ENCODE measurements around the gene PARD3. TPM values are rescaled to one million over a fixed set of nuclear protein-coding genes. Genes with fewer than 3 reads are reported as not detected.

Gene PARD3
- total RNA-seq, 1 experiment from 2014 or later, result 154 TPM

DNA sequence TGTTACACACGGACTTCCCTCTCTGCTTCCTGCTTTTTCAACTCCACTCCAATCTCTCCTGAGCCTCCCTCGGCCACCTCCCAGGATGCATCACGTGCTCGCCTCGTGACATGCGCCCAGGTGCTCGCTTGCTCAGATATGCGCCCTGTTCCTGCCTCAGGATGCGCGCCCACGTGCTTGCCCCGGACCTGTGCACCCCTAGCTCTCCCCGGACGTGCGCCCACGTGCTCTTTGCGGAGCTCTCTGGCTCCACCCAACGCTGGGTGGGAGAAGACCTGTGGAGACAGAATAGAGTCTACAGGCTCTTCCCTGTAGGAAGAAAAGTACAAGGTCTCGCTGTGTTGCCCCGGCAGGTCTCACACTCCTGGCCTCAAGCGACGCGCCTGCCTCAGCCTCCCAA, 23.1 kb downstream of the PARD3 start:
- ChIA-PET CTCF (no interaction called here), POLR2A (ENCODE audit: unreplicated experiment) (interaction anchor here (0.6 kb wide), 1 partner anchor 1651 kb away, joined by 3 read pairs; no protein-coding TSS in a partner anchor)
- Histone ChIP-seq H3F3A (ENCODE audit: low read length, unreplicated experiment) (no peaks in the 10 kb centered on the region), H3K27ac (ENCODE audit: low read length) (no peak overlapping the region), H2AFZ (ENCODE audit: low read length) (no peak overlapping the region), H3K9ac (ENCODE audit: low read length) (no peak overlapping the region), H4K20me1 (ENCODE audit: low read length) (peaks cover 13% of the 10 kb centered on the region; the same call in 1 of the 2 replicates), H3K27me3 (ENCODE audit: low read length) (no peaks in the 10 kb centered on the region), H3K36me3 (ENCODE audit: low read depth, low read length) (peaks cover 15% of the 10 kb centered on the region), H3K4me2 (ENCODE audit: low read length) (no peak overlapping the region), H3K4me1 (ENCODE audit: insufficient read depth, low read length) (no peaks in the 10 kb centered on the region), H3K9me2 (replicated peaks; ENCODE audit: low read length) (no peaks in the 10 kb centered on the region), H3K9me3 (ENCODE audit: low read length) (no peaks in the 10 kb centered on the region), H3K79me2 (ENCODE audit: low read length) (peaks cover 99% of the 10 kb centered on the region), H3K4me3 (ENCODE audit: low read length) (no peak overlapping the region)
- BruUV-seq (replicated peaks), result no TSS peak
- TF ChIP-seq EZH2 (IDR thresholded peaks at IDR 0.05; ENCODE audit: low read length, unreplicated experiment), result no peak
- intact Hi-C loops (cut with micrococcal nuclease), result loop anchor here (2.0 kb wide), 1 partner anchor 67 kb away; no protein-coding TSS in a partner anchor
- ATAC-seq, result no peak
- no peak for DNase-seq

DNA sequence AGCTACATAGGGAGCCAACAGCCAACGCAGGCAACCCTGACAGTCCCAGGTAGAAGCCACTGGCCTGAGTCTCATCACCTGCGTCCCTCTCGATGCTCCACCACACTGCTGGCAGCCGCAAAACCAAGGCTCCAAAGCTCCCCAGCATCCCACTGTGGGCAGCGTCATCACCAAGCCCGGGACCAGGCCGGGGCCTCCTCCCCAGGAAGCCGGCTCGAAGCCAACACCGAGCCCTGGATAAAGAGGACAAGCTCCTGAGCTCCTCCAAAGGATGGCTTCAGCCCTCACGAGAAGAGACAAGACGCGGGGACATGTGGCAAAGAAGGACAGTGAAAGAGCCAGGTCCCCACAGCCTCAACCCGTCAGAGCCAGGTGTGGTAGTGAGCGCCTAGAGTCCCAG, 23.9 kb downstream of the PARD3 start:
- Histone ChIP-seq H3K27ac (ENCODE audit: low read length) (no peak overlapping the region), H3K4me2 (ENCODE audit: low read length) (no peak overlapping the region)
- CTCF ChIA-PET, result no interaction called here

DNA sequence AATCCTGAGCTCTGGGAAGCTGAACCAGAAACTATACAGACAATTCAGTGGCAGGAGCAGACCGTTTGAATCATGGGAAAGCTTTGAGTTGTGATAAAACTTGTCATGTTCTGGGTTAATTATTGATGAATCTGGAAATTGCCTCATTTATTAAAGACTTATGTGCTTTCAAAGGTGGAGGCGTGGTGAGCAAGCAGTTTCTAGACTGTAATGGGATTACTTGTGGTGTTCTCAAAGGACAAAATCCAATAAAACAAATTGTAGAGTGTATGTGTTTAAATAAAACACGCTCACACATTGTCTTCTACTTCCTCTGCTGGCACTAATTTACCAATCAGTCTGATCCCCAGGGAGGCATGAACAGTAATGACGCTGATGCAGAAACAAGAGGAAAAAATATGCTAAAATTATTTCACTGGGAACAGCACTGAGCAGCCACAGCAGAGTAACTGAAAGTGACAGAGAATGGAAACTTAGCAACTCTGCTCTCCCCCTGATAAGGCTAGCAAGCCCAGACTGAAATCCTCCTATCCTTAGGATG, 25.1 kb downstream of the PARD3 start:
- Histone ChIP-seq H2AFZ (ENCODE audit: low read length) (no peak overlapping the region), H3K4me3 (ENCODE audit: low read length) (no peak overlapping the region), H3K9me3 (ENCODE audit: low read length) (no peaks in the 10 kb centered on the region), H3K9ac (ENCODE audit: low read length) (no peak overlapping the region), H3K4me2 (ENCODE audit: low read length) (no peak overlapping the region), H3K27me3 (ENCODE audit: low read length) (no peaks in the 10 kb centered on the region), H3F3A (ENCODE audit: low read length, unreplicated experiment) (no peaks in the 10 kb centered on the region), H4K20me1 (ENCODE audit: low read length) (peaks cover 21% of the 10 kb centered on the region; the same call in 1 of the 2 replicates), H3K27ac (ENCODE audit: low read length) (no peak overlapping the region), H3K4me1 (ENCODE audit: insufficient read depth, low read length) (peaks cover 8% of the 10 kb centered on the region; the same call in 1 of the 2 replicates), H3K36me3 (ENCODE audit: low read depth, low read length) (peaks cover 6% of the 10 kb centered on the region; the same call in 1 of the 2 replicates), H3K79me2 (ENCODE audit: low read length) (peaks cover 99% of the 10 kb centered on the region), H3K9me2 (replicated peaks; ENCODE audit: low read length) (no peaks in the 10 kb centered on the region)
- intact Hi-C loops (cut with micrococcal nuclease), result loop anchor here (2.0 kb wide), 1 partner anchor 65 kb away; no protein-coding TSS in a partner anchor
- CTCF ChIA-PET, result interaction anchor here (0.7 kb wide), 1 partner anchor 27 kb away, joined by 3 read pairs; no protein-coding TSS in a partner anchor
- POLR2A ChIA-PET (ENCODE audit: unreplicated experiment), result interaction anchor here (0.6 kb wide), 1 partner anchor 1024 kb away, joined by 3 read pairs; no protein-coding TSS in a partner anchor
- TF ChIP-seq, protein P1, sequence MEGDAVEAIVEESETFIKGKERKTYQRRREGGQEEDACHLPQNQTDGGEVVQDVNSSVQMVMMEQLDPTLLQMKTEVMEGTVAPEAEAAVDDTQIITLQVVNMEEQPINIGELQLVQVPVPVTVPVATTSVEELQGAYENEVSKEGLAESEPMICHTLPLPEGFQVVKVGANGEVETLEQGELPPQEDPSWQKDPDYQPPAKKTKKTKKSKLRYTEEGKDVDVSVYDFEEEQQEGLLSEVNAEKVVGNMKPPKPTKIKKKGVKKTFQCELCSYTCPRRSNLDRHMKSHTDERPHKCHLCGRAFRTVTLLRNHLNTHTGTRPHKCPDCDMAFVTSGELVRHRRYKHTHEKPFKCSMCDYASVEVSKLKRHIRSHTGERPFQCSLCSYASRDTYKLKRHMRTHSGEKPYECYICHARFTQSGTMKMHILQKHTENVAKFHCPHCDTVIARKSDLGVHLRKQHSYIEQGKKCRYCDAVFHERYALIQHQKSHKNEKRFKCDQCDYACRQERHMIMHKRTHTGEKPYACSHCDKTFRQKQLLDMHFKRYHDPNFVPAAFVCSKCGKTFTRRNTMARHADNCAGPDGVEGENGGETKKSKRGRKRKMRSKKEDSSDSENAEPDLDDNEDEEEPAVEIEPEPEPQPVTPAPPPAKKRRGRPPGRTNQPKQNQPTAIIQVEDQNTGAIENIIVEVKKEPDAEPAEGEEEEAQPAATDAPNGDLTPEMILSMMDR (conservative IDR thresholded peaks at IDR 0.05; ENCODE audit: low read depth, low read length), result no peak
- TF ChIP-seq EZH2phosphoT487 (IDR thresholded peaks at IDR 0.05; ENCODE audit: borderline replicate concordance, low read length) (no peak), EZH2 (IDR thresholded peaks at IDR 0.05; ENCODE audit: low read length, unreplicated experiment) (no peak)
- DNase-seq, result no peak
- peak; percentile 25 for ATAC-seq
- no TSS peak for BruUV-seq (replicated peaks)

More for the DNA sequence above, 23.9 kb downstream of the PARD3 start:
- POLR2A ChIA-PET (ENCODE audit: unreplicated experiment), result no interaction called here
- no TSS peak for BruUV-seq (replicated peaks)
- Histone ChIP-seq H3K36me3 (ENCODE audit: low read depth, low read length) (peaks cover 11% of the 10 kb centered on the region), H3K9me3 (ENCODE audit: low read length) (no peaks in the 10 kb centered on the region), H3K4me1 (ENCODE audit: insufficient read depth, low read length) (peaks cover 5% of the 10 kb centered on the region; the same call in 1 of the 2 replicates), H3F3A (ENCODE audit: low read length, unreplicated experiment) (no peaks in the 10 kb centered on the region), H3K4me3 (ENCODE audit: low read length) (no peak overlapping the region), H2AFZ (ENCODE audit: low read length) (no peak overlapping the region), H3K9me2 (replicated peaks; ENCODE audit: low read length) (no peaks in the 10 kb centered on the region), H3K79me2 (ENCODE audit: low read length) (peaks cover 99% of the 10 kb centered on the region), H3K9ac (ENCODE audit: low read length) (no peak overlapping the region), H4K20me1 (ENCODE audit: low read length) (peaks cover 16% of the 10 kb centered on the region; the same call in 1 of the 2 replicates), H3K27me3 (ENCODE audit: low read length) (no peaks in the 10 kb centered on the region)
- DNase-seq (no peak), ATAC-seq (no peak)
- intact Hi-C loops (cut with micrococcal nuclease), result loop anchor here (2.0 kb wide), 1 partner anchor 66 kb away; no protein-coding TSS in a partner anchor
- TF ChIP-seq EZH2phosphoT487 (IDR thresholded peaks at IDR 0.05; ENCODE audit: borderline replicate concordance, low read length) (no peak), EZH2 (IDR thresholded peaks at IDR 0.05; ENCODE audit: low read length, unreplicated experiment) (no peak)
- TF ChIP-seq, protein P1 (conservative IDR thresholded peaks at IDR 0.05; ENCODE audit: low read depth, low read length), result no peak
